Tibial nerve (tissue), 4 donors: ENCODE data around the gene ZNF263. TPM values are rescaled to one million over a fixed set of nuclear protein-coding genes. Genes with fewer than 3 reads are reported as not detected.
A peak's percentile ranks its signal among the peaks of the same experiment; 100 is the strongest.

ENCODE experiments used
- DNase-seq, 2 donors: peaks; one replicate each; pipeline ENCODE4 v3.0.0-alpha.2; 2019; ENCODE audit warnings: low spot score in 2 of 2
- H3K27ac ChIP-seq, 4 donors: fragments of 200-600 bp; sonication (generic) in 3 of 4; one replicate each; pipeline ENCODE4 v1.5.1; 2017 to 2019; ENCODE audit warnings: mild to moderate bottlenecking in 1 of 4
- H3K27me3 ChIP-seq, 2 donors: fragments of 200-600 bp; sonication (generic) in 1 of 2; one replicate each; pipeline versions ENCODE4 v1.5.1 to v1.6.0; 2017 to 2019
- H3K36me3 ChIP-seq, 3 donors: fragments of 200-600 bp; sonication (generic); one replicate each; pipeline ENCODE4 v1.5.1; 2018 to 2019
- H3K4me1 ChIP-seq, 4 donors: fragments of 200-600 bp; sonication (generic) in 3 of 4; one replicate each; pipeline ENCODE4 v1.5.1; 2017 to 2019
- H3K4me3 ChIP-seq, 4 donors: fragments of 200-600 bp; sonication (generic) in 3 of 4; one replicate each; pipeline ENCODE4 v1.5.1; 2017 to 2019; ENCODE audit warnings: mild to moderate bottlenecking in 1 of 4, moderate library complexity in 1 of 4
- H3K9me3 ChIP-seq, 4 donors: fragments of 200-600 bp; sonication (generic) in 3 of 4; one replicate each; pipeline ENCODE4 v1.5.1; 2017 to 2019
- EP300 ChIP-seq, 2 donors: sonication (generic); formaldehyde crosslinking; IDR thresholded peaks; one replicate each; pipeline ENCODE4 v1.6.1; 2017; ENCODE audit warnings: antibody characterized with exemption in 2 of 2, mild to moderate bottlenecking in 1 of 2
- POLR2A ChIP-seq, 2 donors: fragments of 450-650 bp; IDR thresholded peaks; one replicate each; pipeline ENCODE4 v1.6.1; 2017; ENCODE audit warnings: antibody characterized with exemption in 2 of 2, mild to moderate bottlenecking in 2 of 2, moderate library complexity in 2 of 2
- WGBS, 2 donors: methylation state at CpG; one replicate each; pipeline ENCODE4 v1.1.5; 2018; 5-methylcytosine and 5-hydroxymethylcytosine counted together
- total RNA-seq, 4 donors: library from RNA; depleted of rRNA; stranded (reverse); fragments of >200 nt; gene quantifications; one replicate each; pipeline ENCODE4 v1.1.0, GENCODE V29; 2016
- TF ChIP-seq, protein P1 (sequence below), 5 experiments: fragments of 200-600 bp in 3 of 5; fragments of 450-650 bp in 2 of 5; sonication (generic) in 3 of 5; IDR thresholded peaks; one replicate each; pipeline ENCODE4 v1.5.1; 2016 to 2019; ENCODE audit warnings: antibody characterized with exemption in 5 of 5, mild to moderate bottlenecking in 3 of 5, moderate library complexity in 2 of 5

Gene ZNF263
- total RNA-seq, 4 donors from 2014 or later, result 37.3 to 66.0 (median 55.5) TPM

DNA sequence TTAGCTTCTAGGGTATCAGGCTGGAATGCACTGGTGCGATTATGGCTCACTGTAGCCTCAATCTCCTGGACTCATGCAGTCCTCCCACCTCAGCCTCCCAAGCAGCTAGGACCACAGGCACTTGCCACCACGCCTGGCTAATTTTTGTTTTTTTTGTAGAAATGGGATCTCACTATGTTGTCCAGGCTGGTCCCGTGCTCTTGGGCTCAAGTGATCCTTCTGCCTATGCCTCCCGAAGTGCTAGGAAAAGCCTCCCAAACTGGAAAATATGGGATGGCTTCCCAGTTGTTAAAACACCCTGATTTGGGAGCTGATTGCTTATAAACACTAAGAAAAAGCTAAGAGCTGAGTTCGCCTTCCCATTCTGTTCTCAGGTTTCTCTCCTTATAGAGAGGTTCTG is 6.6 kb upstream of the ZNF263 start:
- Histone ChIP-seq H3K27ac (no peak overlapping the region), H3K9me3 (peaks cover 0 to 26% (median 0%) of the 10 kb centered on the region in 4 donors), H3K4me3 (no peak overlapping the region), H3K36me3 (no peaks in the 10 kb centered on the region), H3K4me1 (peaks cover 0 to 2% (median 0%) of the 10 kb centered on the region in 4 donors), H3K27me3 (no peaks in the 10 kb centered on the region)
- 81 to 83% methylated on average over 5 of the region's 5 CpGs for WGBS, 2 donors
- TF ChIP-seq POLR2A (IDR thresholded peaks at IDR 0.05) (no peak), EP300 (IDR thresholded peaks at IDR 0.05) (no peak)
- TF ChIP-seq, protein P1, sequence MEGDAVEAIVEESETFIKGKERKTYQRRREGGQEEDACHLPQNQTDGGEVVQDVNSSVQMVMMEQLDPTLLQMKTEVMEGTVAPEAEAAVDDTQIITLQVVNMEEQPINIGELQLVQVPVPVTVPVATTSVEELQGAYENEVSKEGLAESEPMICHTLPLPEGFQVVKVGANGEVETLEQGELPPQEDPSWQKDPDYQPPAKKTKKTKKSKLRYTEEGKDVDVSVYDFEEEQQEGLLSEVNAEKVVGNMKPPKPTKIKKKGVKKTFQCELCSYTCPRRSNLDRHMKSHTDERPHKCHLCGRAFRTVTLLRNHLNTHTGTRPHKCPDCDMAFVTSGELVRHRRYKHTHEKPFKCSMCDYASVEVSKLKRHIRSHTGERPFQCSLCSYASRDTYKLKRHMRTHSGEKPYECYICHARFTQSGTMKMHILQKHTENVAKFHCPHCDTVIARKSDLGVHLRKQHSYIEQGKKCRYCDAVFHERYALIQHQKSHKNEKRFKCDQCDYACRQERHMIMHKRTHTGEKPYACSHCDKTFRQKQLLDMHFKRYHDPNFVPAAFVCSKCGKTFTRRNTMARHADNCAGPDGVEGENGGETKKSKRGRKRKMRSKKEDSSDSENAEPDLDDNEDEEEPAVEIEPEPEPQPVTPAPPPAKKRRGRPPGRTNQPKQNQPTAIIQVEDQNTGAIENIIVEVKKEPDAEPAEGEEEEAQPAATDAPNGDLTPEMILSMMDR (IDR thresholded peaks at IDR 0.05), result no peak
- DNase-seq, result no peak

DNA sequence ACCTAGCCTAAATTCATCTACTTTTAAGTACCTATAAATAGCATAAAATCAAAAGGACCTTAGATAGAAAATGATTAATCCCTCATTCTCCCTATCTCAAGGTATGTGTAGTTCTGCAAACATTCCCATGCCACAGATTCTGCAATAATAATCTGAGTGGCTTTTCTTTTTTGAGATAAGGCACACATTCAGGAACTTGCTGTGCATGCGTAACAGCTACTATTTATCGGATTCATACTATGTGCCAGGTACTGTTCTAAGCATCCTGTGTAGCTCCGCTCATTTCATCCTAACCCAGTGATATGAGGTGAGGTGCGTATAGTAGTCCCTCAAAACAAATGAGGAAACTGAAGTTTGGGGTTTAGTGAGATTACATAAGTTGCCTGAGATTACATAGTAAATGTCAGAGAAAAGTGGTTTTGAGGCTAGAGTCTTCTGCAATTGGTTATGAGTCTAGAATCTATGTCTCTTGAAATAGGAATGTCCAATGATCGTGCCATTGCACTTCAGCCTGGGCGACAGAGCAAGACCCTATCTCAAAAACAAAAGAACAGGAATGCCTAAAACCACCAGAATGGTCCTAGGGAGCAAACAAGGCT is 2.0 kb upstream of the ZNF263 start:
- H3K36me3 ChIP-seq, result peaks cover 7 to 19% (median 8%) of the 10 kb centered on the region in 3 donors
- 92 to 95% methylated on average over 6 of the region's 6 CpGs for WGBS, 2 donors
- H3K27me3 ChIP-seq, result no peaks in the 10 kb centered on the region
- TF ChIP-seq, protein P1 (IDR thresholded peaks at IDR 0.05), result no peak
- no peak for TF ChIP-seq POLR2A (IDR thresholded peaks at IDR 0.05)
- no peak for TF ChIP-seq EP300 (IDR thresholded peaks at IDR 0.05)
- H3K4me3 ChIP-seq, result no peak overlapping the region
- no peak overlapping the region for H3K27ac ChIP-seq
- DNase-seq, result no peak
- peaks cover 0 to 18% (median 0%) of the 10 kb centered on the region in 4 donors for H3K9me3 ChIP-seq
- H3K4me1 ChIP-seq, result peaks cover 0 to 29% (median 10%) of the 10 kb centered on the region in 4 donors

DNA sequence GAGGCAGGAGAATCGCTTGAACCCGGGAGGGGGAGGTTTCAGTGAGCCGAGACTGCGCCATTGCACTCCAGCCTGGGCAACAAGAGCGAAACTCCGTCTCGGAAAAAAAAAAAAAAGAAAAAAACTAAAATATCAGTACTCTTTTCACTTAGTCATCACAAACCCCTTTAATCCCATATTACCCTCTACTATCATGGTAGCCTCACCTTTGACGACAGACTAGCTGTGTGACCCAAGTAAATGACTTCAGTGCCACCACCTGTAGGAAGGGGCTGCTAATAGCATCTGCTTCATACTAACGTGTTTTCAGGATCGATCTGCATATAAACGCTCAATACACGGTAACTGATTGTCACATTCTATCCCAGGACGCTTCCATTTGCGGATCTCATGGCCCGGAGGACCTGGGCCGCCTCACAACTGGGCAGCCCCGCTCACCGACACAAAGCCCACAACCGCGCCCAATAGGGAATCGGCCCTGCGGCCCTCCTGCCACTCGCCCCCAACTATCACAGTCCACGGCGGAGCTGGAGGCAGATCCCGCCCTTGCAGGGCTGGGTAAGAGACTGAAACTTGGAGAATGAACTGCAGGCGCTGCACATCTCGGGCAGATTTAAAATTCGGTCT is 1.1 kb upstream of the ZNF263 start:
- Histone ChIP-seq H3K4me3 (peak overlapping the region; percentile 64 to 96 (median 89)), H3K36me3 (peaks cover 7 to 28% (median 10%) of the 10 kb centered on the region in 3 donors), H3K4me1 (peaks cover 0 to 29% (median 10%) of the 10 kb centered on the region in 4 donors), H3K27ac (peak overlapping the region; percentile 95 to 100 (median 99)), H3K9me3 (peaks cover 0 to 23% (median 0%) of the 10 kb centered on the region in 4 donors), H3K27me3 (no peaks in the 10 kb centered on the region)
- TF ChIP-seq EP300 (IDR thresholded peaks at IDR 0.05), result no peak
- TF ChIP-seq, protein P1 (IDR thresholded peaks at IDR 0.05), result no peak
- no peak for TF ChIP-seq POLR2A (IDR thresholded peaks at IDR 0.05)
- WGBS, 2 donors, result 17 to 20% methylated on average over 22 to 29 of the region's 29 CpGs
- DNase-seq, result no peak

DNA sequence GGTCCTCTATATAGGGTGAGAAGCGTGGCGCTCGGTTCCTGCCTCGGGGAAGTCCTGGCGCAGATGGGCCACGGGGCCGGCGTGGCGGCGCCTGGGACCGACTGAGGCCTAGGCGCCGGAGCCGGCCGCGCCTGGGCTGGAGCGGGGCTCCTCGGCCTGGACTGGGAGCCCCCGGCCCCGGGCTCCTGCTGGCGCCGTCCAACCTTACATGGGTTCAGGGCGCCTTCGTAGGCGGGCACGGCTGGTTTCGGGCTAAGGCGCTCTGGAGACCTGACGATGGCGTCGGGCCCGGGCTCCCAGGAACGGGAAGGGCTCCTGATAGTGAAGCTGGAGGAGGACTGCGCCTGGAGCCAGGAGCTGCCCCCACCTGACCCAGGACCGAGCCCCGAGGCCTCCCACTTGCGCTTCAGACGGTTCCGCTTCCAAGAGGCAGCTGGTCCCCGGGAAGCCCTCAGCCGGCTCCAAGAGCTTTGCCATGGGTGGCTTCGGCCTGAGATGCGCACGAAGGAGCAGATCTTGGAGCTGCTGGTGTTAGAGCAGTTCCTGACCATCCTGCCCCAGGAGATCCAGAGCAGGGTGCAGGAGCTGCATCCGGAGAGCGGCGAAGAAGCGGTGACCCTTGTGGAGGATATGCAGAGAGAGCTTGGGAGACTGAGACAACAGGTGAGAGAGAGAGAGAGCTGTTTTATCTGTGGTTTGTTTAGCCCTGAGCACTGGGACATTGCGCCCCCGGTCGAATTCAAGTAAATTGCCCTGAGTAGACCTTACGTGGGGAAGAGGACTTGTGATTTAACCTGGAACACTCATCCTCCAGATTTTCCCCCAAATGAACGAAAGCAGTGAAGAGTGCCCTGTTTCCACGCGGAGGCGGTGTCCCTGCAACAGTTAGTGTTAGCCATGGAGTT is 504 bp downstream of the ZNF263 start:
- no peak for DNase-seq
- Histone ChIP-seq H3K27me3 (no peaks in the 10 kb centered on the region), H3K36me3 (peaks cover 13 to 44% (median 16%) of the 10 kb centered on the region in 3 donors), H3K4me1 (peaks cover 0 to 29% (median 10%) of the 10 kb centered on the region in 4 donors), H3K9me3 (peaks cover 0 to 39% (median 10%) of the 10 kb centered on the region in 4 donors), H3K27ac (peak overlapping the region; percentile 95 to 100 (median 99)), H3K4me3 (peak overlapping the region; percentile 83 to 96 (median 90))
- no peak for TF ChIP-seq POLR2A (IDR thresholded peaks at IDR 0.05)
- 7 to 13% methylated on average over 30 to 55 of the region's 56 CpGs for WGBS, 2 donors

DNA sequence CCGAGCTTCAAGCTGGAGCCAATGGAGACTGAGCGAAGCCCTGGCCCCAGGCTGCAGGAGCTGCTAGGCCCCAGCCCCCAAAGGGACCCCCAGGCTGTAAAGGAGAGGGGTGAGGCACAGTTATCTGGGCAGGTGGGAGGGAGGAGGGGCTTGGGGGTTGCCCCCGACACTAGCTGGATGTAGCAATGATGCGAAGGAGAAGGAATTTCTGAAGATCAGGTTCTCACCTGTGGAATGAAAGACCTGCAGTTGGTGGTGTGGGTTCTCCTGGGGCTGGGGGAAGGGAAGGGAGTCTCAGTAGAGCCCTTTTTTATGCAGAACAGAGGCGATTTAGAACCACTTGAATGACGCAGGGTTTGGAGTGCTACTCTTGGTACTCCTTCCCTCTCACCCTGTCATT is 1.8 kb downstream of the ZNF263 start:
- 88 to 89% methylated on average over 6 of the region's 6 CpGs for WGBS, 2 donors

More for the DNA sequence above, 1.8 kb downstream of the ZNF263 start:
- H3K4me1 ChIP-seq, result peaks cover 0 to 29% (median 10%) of the 10 kb centered on the region in 4 donors
- H3K27me3 ChIP-seq, result no peaks in the 10 kb centered on the region
- DNase-seq, result no peak
- TF ChIP-seq EP300 (IDR thresholded peaks at IDR 0.05) (no peak), POLR2A (IDR thresholded peaks at IDR 0.05) (no peak)
- TF ChIP-seq, protein P1 (IDR thresholded peaks at IDR 0.05), result no peak
- H3K27ac ChIP-seq, result no peak overlapping the region
- H3K9me3 ChIP-seq, result peaks cover 11 to 52% (median 20%) of the 10 kb centered on the region in 4 donors
- peaks cover 14 to 57% (median 29%) of the 10 kb centered on the region in 3 donors for H3K36me3 ChIP-seq
- H3K4me3 ChIP-seq, result peak overlapping the region in 1 of 4 donors; percentile 95
